ENCODE measurements around the gene C1orf52. TPM values are rescaled to one million over a fixed set of nuclear protein-coding genes. Genes with fewer than 3 reads are reported as not detected.

The C1orf52 gene
- polyA plus RNA-seq, 3 donors = 18.5 to 29.1 (median 19.7) TPM

GRCh38 chr1:85225624-85226380, 33.7 kb downstream of the C1orf52 start:
- intact Hi-C loops (cut with micrococcal nuclease) = no loop called here
- DNase-seq = no peak
- Histone ChIP-seq H4K20me1 (ENCODE audit: insufficient read depth, low read length) (no peaks in the 10 kb centered on the region), H3K27ac (ENCODE audit: low read depth in 1 of 2, low read length in 2 of 2) (no peak overlapping the region), H3K4me1 (ENCODE audit: control insufficient read depth in 1 of 2, insufficient read depth in 2 of 2, low read length in 2 of 2) (no peaks in the 10 kb centered on the region), H3K36me3 (replicated peaks in 1 of 2; ENCODE audit: control insufficient read depth in 1 of 2, insufficient read depth in 2 of 2, low read length in 2 of 2) (no peaks in the 10 kb centered on the region), H3K9ac (ENCODE audit: insufficient read depth, low read length, poor library complexity, severe bottlenecking) (no peak overlapping the region), H3K4me2 (replicated peaks; ENCODE audit: extremely low read depth, low read length, poor library complexity, severe bottlenecking) (no peak overlapping the region), H3K27me3 (ENCODE audit: control insufficient read depth in 2 of 2, insufficient read depth in 2 of 2, low read length in 2 of 2) (no peaks in the 10 kb centered on the region), H3K9me3 (replicated peaks in 1 of 2; ENCODE audit: control insufficient read depth in 1 of 2, insufficient read depth in 1 of 2, low read length in 2 of 2) (no peaks in the 10 kb centered on the region), H2AFZ (ENCODE audit: insufficient read depth, low read depth, low read length, poor library complexity, severe bottlenecking) (no peak overlapping the region), H3K79me2 (ENCODE audit: insufficient read depth, low read length) (no peaks in the 10 kb centered on the region), H3K4me3 (replicated peaks in 1 of 3; ENCODE audit: low read depth in 2 of 3, low read length in 3 of 3) (no peak overlapping the region)
- no CpG with 5 or more reads among the region's 5 CpGs for WGBS (ENCODE audit: insufficient coverage)
- TF ChIP-seq CTCF (IDR thresholded peaks at IDR 0.05) = no peak
- Mint-ChIP-seq H3K4me3 (no peak overlapping the region), H3K27me3 (ENCODE audit: low read depth in 3 of 3) (peaks cover 0 to 5% (median 2%) of the 10 kb centered on the region in 3 donors), H3K4me1 (no peaks in the 10 kb centered on the region), H3K27ac (no peak overlapping the region), H3K36me3 (no peaks in the 10 kb centered on the region), H3K9me3 (peaks cover 0 to 2% (median 0%) of the 10 kb centered on the region in 7 donors)

GRCh38 chr1:85224734-85225623, 34.5 kb downstream of the C1orf52 start:
- H3K27me3 ChIP-seq (ENCODE audit: control insufficient read depth in 2 of 2, insufficient read depth in 2 of 2, low read length in 2 of 2) = no peaks in the 10 kb centered on the region
- H3K4me2 ChIP-seq (replicated peaks; ENCODE audit: extremely low read depth, low read length, poor library complexity, severe bottlenecking) = no peak overlapping the region
- no peak overlapping the region for H3K4me3 ChIP-seq (replicated peaks in 1 of 3; ENCODE audit: low read depth in 2 of 3, low read length in 3 of 3)
- TF ChIP-seq CTCF (IDR thresholded peaks at IDR 0.05) = no peak
- Mint-ChIP-seq H3K9me3 (peaks cover 0 to 2% (median 0%) of the 10 kb centered on the region in 7 donors), H3K4me1 (no peaks in the 10 kb centered on the region), H3K4me3 (no peak overlapping the region), H3K36me3 (no peaks in the 10 kb centered on the region), H3K27ac (no peak overlapping the region), H3K27me3 (ENCODE audit: low read depth in 3 of 3) (peaks cover 0 to 5% (median 2%) of the 10 kb centered on the region in 3 donors)
- WGBS (ENCODE audit: insufficient coverage) = 88% methylated on average over 1 of the region's 3 CpGs
- no peaks in the 10 kb centered on the region for H3K9me3 ChIP-seq (replicated peaks in 1 of 2; ENCODE audit: control insufficient read depth in 1 of 2, insufficient read depth in 1 of 2, low read length in 2 of 2)
- no peak overlapping the region for H3K27ac ChIP-seq (ENCODE audit: low read depth in 1 of 2, low read length in 2 of 2)
- H3K4me1 ChIP-seq (ENCODE audit: control insufficient read depth in 1 of 2, insufficient read depth in 2 of 2, low read length in 2 of 2) = no peaks in the 10 kb centered on the region
- no peaks in the 10 kb centered on the region for H4K20me1 ChIP-seq (ENCODE audit: insufficient read depth, low read length)
- H2AFZ ChIP-seq (ENCODE audit: insufficient read depth, low read depth, low read length, poor library complexity, severe bottlenecking) = no peak overlapping the region
- H3K79me2 ChIP-seq (ENCODE audit: insufficient read depth, low read length) = no peaks in the 10 kb centered on the region
- no peaks in the 10 kb centered on the region for H3K36me3 ChIP-seq (replicated peaks in 1 of 2; ENCODE audit: control insufficient read depth in 1 of 2, insufficient read depth in 2 of 2, low read length in 2 of 2)
- no peak overlapping the region for H3K9ac ChIP-seq (ENCODE audit: insufficient read depth, low read length, poor library complexity, severe bottlenecking)
- no peak for DNase-seq
- intact Hi-C loops (cut with micrococcal nuclease) = no loop called here

Measured in CD14-positive monocyte (primary cell).